ENCODE data around the gene RNF144A.

DNA sequence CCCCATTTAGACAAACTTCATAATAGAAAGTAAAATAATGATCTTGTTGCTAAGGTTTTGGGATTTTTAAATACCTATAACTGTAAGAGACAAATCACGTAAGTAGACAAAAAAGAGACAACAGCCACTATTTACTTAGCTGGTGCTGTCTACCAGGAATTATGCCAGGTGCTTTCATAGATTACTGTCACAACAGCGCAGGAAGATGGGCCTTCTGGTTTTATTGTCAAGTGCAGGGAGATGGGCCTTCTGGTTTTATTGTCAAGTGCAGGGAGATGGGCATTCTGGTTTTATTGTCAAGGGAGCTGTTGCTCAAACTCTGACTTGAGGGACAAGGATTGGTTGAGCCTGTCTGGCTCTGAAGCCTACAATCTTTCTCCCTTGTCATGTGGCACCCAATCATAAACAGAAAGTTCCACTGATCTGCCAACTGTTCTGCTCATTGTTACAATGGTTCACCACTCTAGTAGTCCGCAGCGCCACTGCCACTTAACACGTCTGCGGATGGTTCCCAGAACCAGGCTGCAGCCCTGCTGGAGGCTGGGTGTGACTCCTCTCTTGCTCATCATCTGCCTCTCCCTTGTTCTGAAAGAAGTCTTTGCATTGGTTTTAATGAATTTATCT is 95.0 kb downstream of the RNF144A start:
- TF ChIP-seq, protein P1, sequence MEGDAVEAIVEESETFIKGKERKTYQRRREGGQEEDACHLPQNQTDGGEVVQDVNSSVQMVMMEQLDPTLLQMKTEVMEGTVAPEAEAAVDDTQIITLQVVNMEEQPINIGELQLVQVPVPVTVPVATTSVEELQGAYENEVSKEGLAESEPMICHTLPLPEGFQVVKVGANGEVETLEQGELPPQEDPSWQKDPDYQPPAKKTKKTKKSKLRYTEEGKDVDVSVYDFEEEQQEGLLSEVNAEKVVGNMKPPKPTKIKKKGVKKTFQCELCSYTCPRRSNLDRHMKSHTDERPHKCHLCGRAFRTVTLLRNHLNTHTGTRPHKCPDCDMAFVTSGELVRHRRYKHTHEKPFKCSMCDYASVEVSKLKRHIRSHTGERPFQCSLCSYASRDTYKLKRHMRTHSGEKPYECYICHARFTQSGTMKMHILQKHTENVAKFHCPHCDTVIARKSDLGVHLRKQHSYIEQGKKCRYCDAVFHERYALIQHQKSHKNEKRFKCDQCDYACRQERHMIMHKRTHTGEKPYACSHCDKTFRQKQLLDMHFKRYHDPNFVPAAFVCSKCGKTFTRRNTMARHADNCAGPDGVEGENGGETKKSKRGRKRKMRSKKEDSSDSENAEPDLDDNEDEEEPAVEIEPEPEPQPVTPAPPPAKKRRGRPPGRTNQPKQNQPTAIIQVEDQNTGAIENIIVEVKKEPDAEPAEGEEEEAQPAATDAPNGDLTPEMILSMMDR (IDR thresholded peaks at IDR 0.05): no peak
- TF ChIP-seq POLR2AphosphoS5 (IDR thresholded peaks at IDR 0.05) (no peak), POLR2A (IDR thresholded peaks at IDR 0.05) (no peak)

Measured in suprapubic skin (tissue), 4 donors.